Activated T-cell treated with anti-CD3 and anti-CD28 coated beads for 48 hours (primary cell): ENCODE results near the gene PCSK4.
"Not testable (repeated sequence)": the region's sequence is repeated elsewhere in the genome, so short reads cannot be mapped to it uniquely, and the experiment has no call there.

ENCODE experiments used
- DNase-seq: peaks from one replicate; pipeline ENCODE4 v3.0.0-alpha.2; 2020; ENCODE audit warnings: low read depth

Gene PCSK4

DNA sequence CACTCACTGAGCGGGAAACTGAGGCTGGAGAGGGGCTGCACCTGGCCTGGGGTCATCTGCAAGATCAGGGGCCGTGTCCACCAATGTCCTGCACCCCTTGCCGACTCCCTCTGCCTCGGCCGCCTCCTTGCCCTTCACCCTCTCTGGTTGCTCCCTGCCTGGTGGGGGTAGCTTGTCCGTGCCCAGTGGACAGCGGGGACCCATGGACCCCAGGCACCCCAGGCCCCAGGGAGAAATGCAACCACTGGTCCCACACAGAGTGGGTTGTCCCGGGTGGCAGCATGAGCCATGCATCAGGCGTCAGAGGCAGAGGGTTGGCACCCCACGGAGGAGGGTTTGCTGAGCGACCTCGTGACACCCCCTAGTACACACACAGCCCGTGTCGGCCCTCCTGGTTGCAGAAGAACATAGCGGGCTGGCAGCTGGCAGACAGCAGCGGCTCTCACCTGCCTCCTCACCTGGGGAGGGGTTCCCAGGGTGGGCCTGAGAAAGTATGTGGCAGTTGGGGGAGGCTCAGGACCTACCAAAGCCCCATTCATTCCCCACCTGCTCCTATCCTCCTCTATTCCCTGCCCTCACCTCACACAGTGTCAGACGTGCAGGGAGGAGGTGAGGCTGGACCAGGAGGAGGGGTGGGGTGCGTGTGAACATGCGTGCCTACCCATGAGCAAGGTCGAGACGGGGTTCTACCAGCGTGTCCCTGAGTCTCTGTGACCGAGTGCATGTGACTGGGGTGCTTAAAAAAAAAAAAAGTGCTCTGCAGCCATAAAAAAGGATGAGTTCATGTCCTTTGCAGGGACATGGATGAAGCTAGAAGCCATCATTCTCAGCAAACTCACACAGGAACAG, 14.0 kb upstream of the PCSK4 start:
- no peak for DNase-seq

DNA sequence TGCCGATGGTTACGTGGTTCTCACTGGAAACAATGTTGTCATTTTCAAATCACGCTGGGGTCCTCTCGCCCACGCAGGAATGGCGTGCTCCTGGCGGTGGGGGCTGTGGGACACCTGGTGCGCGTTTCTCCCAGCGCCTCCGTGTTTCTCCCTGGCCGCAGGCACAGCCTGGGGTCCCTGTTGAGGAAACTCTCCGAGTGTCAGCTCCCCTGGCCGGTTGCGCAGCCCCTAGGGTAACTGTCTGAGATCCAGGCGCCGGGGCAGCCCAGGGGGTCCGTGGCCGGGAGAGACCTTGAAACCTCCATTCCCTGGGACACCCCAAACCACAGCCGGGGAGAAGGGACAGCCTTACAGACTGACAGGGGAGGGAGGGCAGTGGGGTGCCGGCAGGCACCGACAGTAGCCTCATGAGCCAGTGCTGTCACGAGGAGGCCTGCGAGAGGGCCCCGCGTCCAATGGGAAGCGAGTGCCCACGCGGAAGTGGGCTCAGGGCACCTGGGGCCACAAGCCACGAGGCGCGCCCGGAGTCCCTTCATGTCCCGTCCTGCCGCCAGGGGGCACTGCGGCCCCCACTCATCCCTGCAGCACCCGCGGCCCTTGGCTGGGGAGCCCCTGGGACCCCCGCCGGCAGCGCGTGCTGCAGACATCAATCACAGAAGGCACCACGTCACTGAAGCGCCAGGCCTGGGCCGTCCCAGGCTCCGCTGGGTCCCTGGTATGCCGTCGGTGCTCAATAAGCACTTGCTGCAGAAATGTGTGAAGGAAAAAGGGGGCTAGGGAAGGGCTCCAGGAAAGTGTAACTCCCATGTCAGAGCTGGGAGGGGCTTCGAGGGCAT, 13.2 kb upstream of the PCSK4 start:
- DNase-seq, result peak; percentile 76

- DNase-seq, result no peak
Measured at GRCh38 chr19:1502433-1503088, 12.4 kb upstream of the PCSK4 start.

DNA sequence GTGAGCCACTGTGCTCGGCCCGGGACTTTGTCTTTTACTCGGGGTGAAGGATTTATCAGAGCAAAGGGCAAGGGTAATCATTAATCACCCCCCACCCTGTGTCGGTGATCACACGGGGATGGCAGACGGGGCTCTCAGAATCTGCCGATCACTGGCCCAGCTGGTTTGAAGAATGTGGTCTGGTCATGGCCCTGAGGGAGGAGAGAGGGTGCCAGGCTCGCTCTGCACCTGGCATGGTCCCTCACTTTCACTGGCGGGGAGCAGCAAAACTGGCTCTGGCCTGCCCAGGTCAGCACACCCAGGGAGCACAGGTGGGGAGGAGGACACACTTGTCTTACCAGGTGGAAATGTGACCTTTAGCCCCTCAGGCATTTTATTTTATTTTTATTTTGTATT, 11.0 kb upstream of the PCSK4 start:
- DNase-seq, result no peak

DNA sequence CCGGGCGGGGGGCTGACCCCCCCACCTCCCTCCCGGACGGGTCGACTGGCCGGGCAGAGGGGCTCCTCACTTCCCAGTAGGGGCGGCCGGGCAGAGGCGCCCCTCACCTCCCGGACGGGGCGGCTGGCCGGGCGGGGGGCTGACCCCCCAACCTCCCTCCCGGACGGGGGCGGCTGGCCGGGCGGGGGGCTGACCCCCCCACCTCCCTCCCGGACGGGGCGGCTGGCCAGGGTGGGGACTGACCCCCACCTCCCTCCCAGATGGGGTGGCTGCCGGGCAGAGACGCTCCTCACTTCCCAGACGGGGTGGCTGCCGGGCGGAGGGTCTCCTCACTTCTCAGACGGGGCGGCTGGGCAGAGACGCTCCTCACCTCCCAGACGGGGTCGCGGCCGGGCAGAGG, 9.1 kb upstream of the PCSK4 start:
- not testable (repeated sequence) for DNase-seq

- no peak for DNase-seq
Measured at GRCh38 chr19:1497578-1498235, 7.6 kb upstream of the PCSK4 start.

- no peak for DNase-seq
Measured at GRCh38 chr19:1496714-1497577, 6.8 kb upstream of the PCSK4 start.

- DNase-seq, result no peak
Measured at GRCh38 chr19:1495799-1496713, 5.9 kb upstream of the PCSK4 start.

DNA sequence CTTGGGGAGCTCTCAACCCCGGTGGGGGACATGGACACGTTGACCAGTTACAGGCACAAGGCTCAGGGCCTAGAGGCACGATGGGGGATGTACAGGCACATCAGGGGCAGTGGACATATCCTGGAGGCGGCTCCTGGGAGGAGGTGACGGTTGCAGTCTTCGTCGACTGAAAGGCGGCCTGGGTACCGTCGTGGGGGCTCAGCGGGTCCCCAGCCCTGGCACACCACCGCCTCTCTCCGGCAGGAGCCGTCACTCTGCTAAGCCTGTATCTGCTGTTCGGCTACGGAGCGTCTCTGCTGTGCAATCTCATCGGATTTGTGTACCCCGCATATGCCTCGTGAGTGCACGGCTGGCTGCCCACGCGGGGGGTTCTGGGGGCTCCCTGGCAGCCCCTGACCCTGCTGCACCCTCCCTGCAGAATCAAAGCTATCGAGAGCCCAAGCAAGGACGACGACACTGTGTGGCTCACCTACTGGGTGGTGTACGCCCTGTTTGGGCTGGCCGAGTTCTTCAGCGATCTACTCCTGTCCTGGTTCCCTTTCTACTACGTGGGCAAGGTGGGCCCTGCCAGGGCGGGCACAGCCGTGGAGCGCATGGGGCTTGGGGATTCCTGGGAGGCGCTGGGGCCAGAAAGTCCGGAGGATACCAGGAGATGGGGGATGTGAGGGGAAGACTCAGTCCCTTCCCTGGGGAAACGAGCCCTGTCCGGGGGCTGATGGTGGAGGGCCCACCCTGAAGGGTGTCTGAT, 5.1 kb upstream of the PCSK4 start:
- no peak for DNase-seq

GRCh38 chr19:1494115-1494815, 4.1 kb upstream of the PCSK4 start:
- DNase-seq, result no peak

- DNase-seq, result no peak
Measured at GRCh38 chr19:1492474-1493006, 2.4 kb upstream of the PCSK4 start.

GRCh38 chr19:1491849-1492170, 1.7 kb upstream of the PCSK4 start:
- no peak for DNase-seq

GRCh38 chr19:1491114-1491848, 1.1 kb upstream of the PCSK4 start, which contains the start of gene REEP6:
TSS of gene REEP6 (plus strand) at chr19:1491181. CDS start at chr19:1491270, 89 bp downstream.
- no peak for DNase-seq

GRCh38 chr19:1489463-1490310, 463 bp downstream of the PCSK4 start:
- no peak for DNase-seq

GRCh38 chr19:1488282-1488601, 1.9 kb downstream of the PCSK4 start:
- DNase-seq, result no peak

GRCh38 chr19:1487576-1488281, 2.4 kb downstream of the PCSK4 start:
- DNase-seq, result no peak
